Osteoblast (primary cell): ENCODE data around the gene MAML2. TPM values are rescaled to one million over a fixed set of nuclear protein-coding genes. Genes with fewer than 3 reads are reported as not detected.

Experiments used
- DNase-seq: peaks from one replicate; pipeline ENCODE4 v3.0.0; 2011; ENCODE audit warnings: low spot score, mixed read lengths; ENCODE audit not compliant: insufficient read length; ENCODE audit errors: missing footprints
- H2AFZ ChIP-seq: 2 replicates; pipeline ENCODE4 v1.6.0; 2011; ENCODE audit warnings: mild to moderate bottlenecking, low read length
- H3K27ac ChIP-seq: 2 replicates; pipeline ENCODE4 v1.5.1; 2011; ENCODE audit warnings: mild to moderate bottlenecking, low read depth, low read length, moderate library complexity
- H3K27me3 ChIP-seq: 2 replicates; pipeline ENCODE4 v1.6.0; 2012; ENCODE audit warnings: mild to moderate bottlenecking, control low read depth, inconsistent platforms, low read length, moderate library complexity; ENCODE audit not compliant: insufficient read depth
- H3K36me3 ChIP-seq: 2 replicates; pipeline ENCODE4 v1.5.1; 2011; ENCODE audit warnings: mild to moderate bottlenecking, low read length, control low read depth, moderate library complexity; ENCODE audit not compliant: insufficient read depth
- H3K4me1 ChIP-seq: 2 replicates; pipeline ENCODE4 v1.5.1; 2011; ENCODE audit warnings: mild to moderate bottlenecking, low read length, control low read depth, moderate library complexity; ENCODE audit not compliant: insufficient read depth
- H3K4me2 ChIP-seq: 2 replicates; pipeline ENCODE4 v1.6.0; 2011; ENCODE audit warnings: mild to moderate bottlenecking, low read length; ENCODE audit not compliant: insufficient read depth
- H3K4me3 ChIP-seq: fragments of 200-600 bp; sonication (generic); 3 replicates; pipeline ENCODE4 v1.5.1; 2012; ENCODE audit warnings: mild to moderate bottlenecking, low read length, inconsistent platforms; ENCODE audit not compliant: insufficient read depth
- H3K79me2 ChIP-seq: 2 replicates; pipeline ENCODE4 v1.6.0; 2012; ENCODE audit warnings: mild to moderate bottlenecking, low read length, control low read depth, inconsistent platforms; ENCODE audit not compliant: insufficient read depth
- H3K9me3 ChIP-seq: 2 replicates; pipeline ENCODE4 v1.5.1; 2011; ENCODE audit warnings: low read depth, low read length, control low read depth
- H4K20me1 ChIP-seq: 2 replicates; pipeline ENCODE4 v1.6.0; 2012; ENCODE audit warnings: mild to moderate bottlenecking, low read length, control low read depth; ENCODE audit not compliant: insufficient read depth
- CTCF ChIP-seq: IDR thresholded peaks from 2 replicates; pipeline ENCODE4 v1.5.1; 2011; ENCODE audit warnings: mild to moderate bottlenecking, low read depth, low read length, moderate library complexity; ENCODE audit errors: extremely low read depth
- total RNA-seq: library from RNA; depleted of rRNA; stranded (reverse); fragments of >200 nt; gene quantifications from 2 replicates; pipeline ENCODE4 v1.2.3, GENCODE V29; 2012

Gene MAML2
- total RNA-seq, 1 donor = 17.4 TPM

- H3K27ac ChIP-seq = peak overlapping the region; percentile 100
These were observed 39.0 kb downstream of the MAML2 start for GRCh38 chr11:96303980-96304379.

GRCh38 chr11:96303064-96303463 lies 39.9 kb downstream of the MAML2 start:
- peak; percentile 68 for DNase-seq
- Histone ChIP-seq H3K27ac (peak overlapping the region; percentile 100), H3K79me2 (peaks cover 72% of the 10 kb centered on the region)

More at GRCh38 chr11:96303980-96304379, 39.0 kb downstream of the MAML2 start:
- TF ChIP-seq CTCF = no peak
- peaks cover 5% of the 10 kb centered on the region for H3K36me3 ChIP-seq
- peaks cover 70% of the 10 kb centered on the region for H3K79me2 ChIP-seq
- peaks cover 64% of the 10 kb centered on the region for H3K4me1 ChIP-seq
- no peak for DNase-seq
- H4K20me1 ChIP-seq = peaks cover 8% of the 10 kb centered on the region
- H3K27me3 ChIP-seq = no peaks in the 10 kb centered on the region
- no peak overlapping the region for H2AFZ ChIP-seq
- H3K9me3 ChIP-seq = no peaks in the 10 kb centered on the region
- peak overlapping the region; percentile 40 for H3K4me2 ChIP-seq
- H3K4me3 ChIP-seq = no peak overlapping the region

GRCh38 chr11:96301818-96302217 lies 41.2 kb downstream of the MAML2 start:
- DNase-seq = no peak
- Histone ChIP-seq H3K27ac (no peak overlapping the region), H3K4me3 (no peak overlapping the region), H3K27me3 (no peaks in the 10 kb centered on the region), H3K4me1 (peaks cover 45% of the 10 kb centered on the region), H3K9me3 (no peaks in the 10 kb centered on the region), H3K79me2 (peaks cover 82% of the 10 kb centered on the region), H3K36me3 (peaks cover 5% of the 10 kb centered on the region), H3K4me2 (no peak overlapping the region), H2AFZ (no peak overlapping the region), H4K20me1 (peaks cover 8% of the 10 kb centered on the region)
- TF ChIP-seq CTCF = no peak

More at GRCh38 chr11:96303064-96303463, 39.9 kb downstream of the MAML2 start:
- Histone ChIP-seq H3K4me2 (peak overlapping the region; percentile 40), H2AFZ (no peak overlapping the region), H3K4me1 (peaks cover 55% of the 10 kb centered on the region), H3K36me3 (peaks cover 5% of the 10 kb centered on the region), H4K20me1 (peaks cover 8% of the 10 kb centered on the region), H3K4me3 (no peak overlapping the region), H3K27me3 (no peaks in the 10 kb centered on the region), H3K9me3 (no peaks in the 10 kb centered on the region)
- no peak for TF ChIP-seq CTCF

- Histone ChIP-seq H3K4me3 (no peak overlapping the region), H3K4me2 (no peak overlapping the region), H3K79me2 (peaks cover 83% of the 10 kb centered on the region), H4K20me1 (peaks cover 13% of the 10 kb centered on the region), H3K4me1 (peaks cover 29% of the 10 kb centered on the region), H3K36me3 (peaks cover 5% of the 10 kb centered on the region), H3K9me3 (no peaks in the 10 kb centered on the region), H2AFZ (no peak overlapping the region), H3K27ac (no peak overlapping the region), H3K27me3 (no peaks in the 10 kb centered on the region)
- TF ChIP-seq CTCF = no peak
- no peak for DNase-seq
These were observed 43.7 kb downstream of the MAML2 start for GRCh38 chr11:96299155-96299888.
